HCT116 (cell line): ENCODE data around the gene CHST3.

ENCODE experiments used
- CBX3 ChIP-seq: IDR thresholded peaks from 2 replicates; pipeline ENCODE4 v1.6.1; 2012; ENCODE audit warnings: low read depth
- CEBPB ChIP-seq: IDR thresholded peaks from 2 replicates; pipeline ENCODE4 v1.6.1; 2012; ENCODE audit warnings: low read depth
- EZH2phosphoT487 ChIP-seq: fragments of 200-600 bp; IDR thresholded peaks from 2 replicates; pipeline ENCODE4 v1.6.1; 2018; ENCODE audit warnings: antibody characterized with exemption, borderline replicate concordance
- JUND ChIP-seq: IDR thresholded peaks from 2 replicates; pipeline ENCODE4 v1.6.1; 2012
- POLR2A ChIP-seq: IDR thresholded peaks from 2 replicates; pipeline ENCODE4 v1.7.0; 2011; ENCODE audit warnings: borderline replicate concordance; ENCODE audit not compliant: insufficient read depth, insufficient read length; ENCODE audit errors: extremely low read depth

DNA sequence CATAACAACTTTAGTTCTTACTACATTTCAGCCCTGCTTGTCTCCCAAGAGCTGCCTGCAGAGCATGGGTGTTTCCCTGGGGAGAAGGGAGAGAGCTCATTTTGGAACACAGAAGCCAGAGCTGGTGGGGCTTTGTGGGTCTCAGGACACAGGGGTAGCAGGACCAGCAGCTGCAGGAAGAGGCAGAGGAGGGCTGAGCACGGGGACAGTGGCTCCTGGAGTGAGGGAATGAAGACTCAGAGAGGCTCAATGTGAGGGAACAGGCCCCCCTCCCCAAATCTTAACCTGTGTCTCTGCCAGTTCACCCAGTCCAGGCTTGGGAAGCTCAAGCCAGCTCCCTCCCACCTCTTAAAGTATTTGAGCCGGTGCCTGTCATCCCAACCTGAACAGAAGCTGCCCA, 50.0 kb downstream of the CHST3 start:
- TF ChIP-seq CBX3 (no peak), JUND (no peak), POLR2A (no peak), CEBPB (no peak), EZH2phosphoT487 (no peak)
